Measurements from ENCODE around the gene DBR1.

DBR1 gene

DNA sequence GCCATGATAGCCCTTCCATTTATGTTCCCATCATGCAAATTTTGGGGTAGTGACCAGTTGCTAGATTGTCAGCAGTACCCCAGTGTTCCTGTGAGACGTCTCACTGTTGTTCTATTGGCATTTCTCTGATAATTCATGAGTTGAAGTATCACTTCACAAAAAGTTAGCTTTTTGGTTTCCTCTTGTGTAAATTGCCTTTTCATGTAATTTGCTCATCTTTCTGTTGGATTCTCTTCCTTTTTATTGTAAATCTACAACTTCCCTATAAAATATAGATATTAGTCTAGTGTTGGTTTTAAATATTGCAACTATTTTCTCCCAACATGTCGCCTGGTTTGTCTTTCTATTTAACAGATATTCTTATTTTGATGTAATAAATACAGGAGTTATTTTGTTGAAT, 35.0 kb downstream of the DBR1 start:
- TF ChIP-seq CTCF (IDR thresholded peaks at IDR 0.05; ENCODE audit: low read depth, low read length, missing control alignments) = no peak
- DNase-seq (ENCODE audit: extremely low read depth, low read depth) = no peak
- no peak overlapping the region for H3K4me3 ChIP-seq (replicated peaks; ENCODE audit: low read depth, low read length)

GRCh38 chr3:138137861-138138260, 36.9 kb downstream of the DBR1 start:
- no peak overlapping the region for H3K4me3 ChIP-seq (replicated peaks; ENCODE audit: low read depth, low read length)
- no peak for DNase-seq (ENCODE audit: extremely low read depth, low read depth)
- no peak for TF ChIP-seq CTCF (IDR thresholded peaks at IDR 0.05; ENCODE audit: low read depth, low read length, missing control alignments)

DNA sequence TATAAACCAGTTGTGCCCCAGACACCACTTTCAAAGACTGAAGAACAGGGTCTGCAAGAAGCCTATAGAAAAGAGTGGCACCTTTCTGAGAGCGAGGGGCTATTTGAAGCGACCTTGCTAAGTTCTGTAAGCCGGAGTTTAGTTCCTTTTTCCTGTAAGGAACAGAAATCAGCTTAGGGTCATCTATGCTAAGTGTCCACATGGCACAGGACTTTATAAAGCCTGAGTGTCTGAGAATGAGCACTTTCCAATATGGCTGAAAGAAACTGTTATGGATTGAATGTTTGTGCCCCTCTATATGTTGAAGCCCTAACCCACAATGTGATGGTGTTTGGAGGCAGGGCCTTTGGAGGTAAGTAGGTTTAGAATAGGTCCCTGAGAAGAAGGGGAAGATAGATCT, 38.5 kb downstream of the DBR1 start:
- DNase-seq (ENCODE audit: extremely low read depth, low read depth) = no peak

GRCh38 chr3:138135833-138136194, 38.9 kb downstream of the DBR1 start:
- no peak for DNase-seq (ENCODE audit: extremely low read depth, low read depth)

More for the DNA sequence above, 38.5 kb downstream of the DBR1 start:
- no peak overlapping the region for H3K4me3 ChIP-seq (replicated peaks; ENCODE audit: low read depth, low read length)
- TF ChIP-seq CTCF (IDR thresholded peaks at IDR 0.05; ENCODE audit: low read depth, low read length, missing control alignments) = no peak

DNA sequence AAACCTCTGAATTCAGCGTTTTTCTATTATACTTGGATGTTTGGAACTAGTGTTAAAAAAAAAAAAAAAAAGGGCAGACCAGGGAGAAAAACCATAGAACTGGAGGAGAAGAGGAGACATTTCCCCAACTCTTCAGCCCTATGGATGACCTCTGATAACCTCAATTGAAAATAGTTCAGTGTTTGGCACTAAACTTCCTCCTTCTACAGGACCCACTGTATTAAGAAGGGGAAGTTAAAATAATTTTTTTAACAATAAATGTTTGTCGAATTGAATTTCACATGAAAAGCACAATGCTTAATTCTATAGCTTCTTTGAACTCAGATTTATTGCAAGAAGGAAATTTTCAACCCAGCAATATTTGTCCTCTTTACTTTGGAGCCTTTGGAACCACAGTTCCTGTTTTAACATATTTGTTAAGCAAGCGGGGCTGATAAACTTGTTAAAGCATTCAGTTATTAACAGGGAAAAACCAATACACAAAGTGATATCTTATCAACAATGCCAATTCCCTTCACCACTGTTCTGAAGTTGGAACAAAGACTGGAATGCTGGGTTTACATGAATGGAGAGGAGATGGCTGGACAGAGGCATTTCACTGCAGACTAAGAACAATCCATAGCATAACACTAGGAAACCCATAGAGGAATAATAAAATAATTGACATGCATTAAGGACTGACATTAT, 39.4 kb downstream of the DBR1 start:
- no peak overlapping the region for H3K4me3 ChIP-seq (replicated peaks; ENCODE audit: low read depth, low read length)
- TF ChIP-seq CTCF (IDR thresholded peaks at IDR 0.05; ENCODE audit: low read depth, low read length, missing control alignments) = no peak
- DNase-seq (ENCODE audit: extremely low read depth, low read depth) = no peak

More at GRCh38 chr3:138135833-138136194, 38.9 kb downstream of the DBR1 start:
- no peak overlapping the region for H3K4me3 ChIP-seq (replicated peaks; ENCODE audit: low read depth, low read length)
- no peak for TF ChIP-seq CTCF (IDR thresholded peaks at IDR 0.05; ENCODE audit: low read depth, low read length, missing control alignments)

GRCh38 chr3:138132239-138132638, 42.5 kb downstream of the DBR1 start, which contains the start of gene A4GNT:
Gene A4GNT (minus strand): TSS chr3:138132390. CDS start chr3:138131256, 1,134 bp downstream.
- DNase-seq (ENCODE audit: extremely low read depth, low read depth) = no peak

More at GRCh38 chr3:138132239-138132638, 42.5 kb downstream of the DBR1 start, which contains the start of gene A4GNT:
- TF ChIP-seq CTCF (IDR thresholded peaks at IDR 0.05; ENCODE audit: low read depth, low read length, missing control alignments) = no peak
- H3K4me3 ChIP-seq (replicated peaks; ENCODE audit: low read depth, low read length) = no peak within 1 kb of the TSS

Measured in HFF-Myc (cell line).